CD4-positive, alpha-beta T cell treated with Interleukin-1 beta for 1 hour (primary cell): ENCODE results near the gene ARHGEF40.

Experiments used
- DNase-seq, 2 donors: peaks; one replicate each; pipeline ENCODE4 v3.0.0-alpha.2; 2020 to 2022

Gene ARHGEF40

GRCh38 chr14:21070083-21070609 lies at the start of gene ARHGEF40:
Gene ARHGEF40 (plus strand): TSS chr14:21070304. CDS start chr14:21070397, 93 bp downstream.
- peak in 1 of 2 donors; percentile 37 for DNase-seq

GRCh38 chr14:21020977-21021545 lies 49.0 kb upstream of the ARHGEF40 start:
- DNase-seq = no peak

GRCh38 chr14:21022686-21023085 lies 47.4 kb upstream of the ARHGEF40 start:
- no peak for DNase-seq

GRCh38 chr14:21023174-21023573 lies 46.9 kb upstream of the ARHGEF40 start:
- no peak for DNase-seq

GRCh38 chr14:21023817-21024584 lies 46.1 kb upstream of the ARHGEF40 start:
- DNase-seq = peak in 1 of 2 donors; percentile 20

- peak; percentile 83 for DNase-seq
Measured at GRCh38 chr14:21024585-21025370, 45.3 kb upstream of the ARHGEF40 start, which contains the start of gene NDRG2. Gene NDRG2 (minus strand): TSS chr14:21025061. CDS start chr14:21023315, 1,746 bp downstream.

- DNase-seq = no peak
Measured at GRCh38 chr14:21025371-21026273, 44.5 kb upstream of the ARHGEF40 start.

- DNase-seq = no peak
Measured at GRCh38 chr14:21026274-21026987, 43.7 kb upstream of the ARHGEF40 start.

GRCh38 chr14:21026988-21027315 lies 43.2 kb upstream of the ARHGEF40 start:
- no peak for DNase-seq

GRCh38 chr14:21029917-21030316 lies 40.2 kb upstream of the ARHGEF40 start, which contains the start of gene TPPP2:
Gene TPPP2 (plus strand): TSS chr14:21030217. CDS start chr14:21030582, 365 bp downstream.
- DNase-seq = no peak

- no peak for DNase-seq
Measured at GRCh38 chr14:21030531-21030930, 39.6 kb upstream of the ARHGEF40 start.

GRCh38 chr14:21032326-21033132 lies 37.6 kb upstream of the ARHGEF40 start:
- no peak for DNase-seq

- DNase-seq = no peak
Measured at GRCh38 chr14:21033133-21033698, 36.9 kb upstream of the ARHGEF40 start.

GRCh38 chr14:21034707-21035106 lies 35.4 kb upstream of the ARHGEF40 start, which contains the start of gene RNASE13:
Gene RNASE13 (minus strand): TSS chr14:21034807. CDS start chr14:21034288, 519 bp downstream.
- no peak for DNase-seq

- no peak for DNase-seq
Measured at GRCh38 chr14:21036751-21037150, 33.4 kb upstream of the ARHGEF40 start.

- no peak for DNase-seq
Measured at GRCh38 chr14:21037156-21037555, 32.9 kb upstream of the ARHGEF40 start.

- DNase-seq = no peak
Measured at GRCh38 chr14:21038441-21039422, 31.4 kb upstream of the ARHGEF40 start.

- peak; percentile 28 to 55 for DNase-seq
Measured at GRCh38 chr14:21039585-21040369, 30.3 kb upstream of the ARHGEF40 start.
